Nucleus accumbens (tissue), 56 donors: ENCODE results near the gene PBXIP1.

ENCODE experiments used
- DNase-seq, 56 donors: peaks; one replicate each; lab custom pipeline; 2025; lab: John Stamatoyannopoulos, UW

Gene PBXIP1, protein sequence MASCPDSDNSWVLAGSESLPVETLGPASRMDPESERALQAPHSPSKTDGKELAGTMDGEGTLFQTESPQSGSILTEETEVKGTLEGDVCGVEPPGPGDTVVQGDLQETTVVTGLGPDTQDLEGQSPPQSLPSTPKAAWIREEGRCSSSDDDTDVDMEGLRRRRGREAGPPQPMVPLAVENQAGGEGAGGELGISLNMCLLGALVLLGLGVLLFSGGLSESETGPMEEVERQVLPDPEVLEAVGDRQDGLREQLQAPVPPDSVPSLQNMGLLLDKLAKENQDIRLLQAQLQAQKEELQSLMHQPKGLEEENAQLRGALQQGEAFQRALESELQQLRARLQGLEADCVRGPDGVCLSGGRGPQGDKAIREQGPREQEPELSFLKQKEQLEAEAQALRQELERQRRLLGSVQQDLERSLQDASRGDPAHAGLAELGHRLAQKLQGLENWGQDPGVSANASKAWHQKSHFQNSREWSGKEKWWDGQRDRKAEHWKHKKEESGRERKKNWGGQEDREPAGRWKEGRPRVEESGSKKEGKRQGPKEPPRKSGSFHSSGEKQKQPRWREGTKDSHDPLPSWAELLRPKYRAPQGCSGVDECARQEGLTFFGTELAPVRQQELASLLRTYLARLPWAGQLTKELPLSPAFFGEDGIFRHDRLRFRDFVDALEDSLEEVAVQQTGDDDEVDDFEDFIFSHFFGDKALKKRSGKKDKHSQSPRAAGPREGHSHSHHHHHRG

DNA sequence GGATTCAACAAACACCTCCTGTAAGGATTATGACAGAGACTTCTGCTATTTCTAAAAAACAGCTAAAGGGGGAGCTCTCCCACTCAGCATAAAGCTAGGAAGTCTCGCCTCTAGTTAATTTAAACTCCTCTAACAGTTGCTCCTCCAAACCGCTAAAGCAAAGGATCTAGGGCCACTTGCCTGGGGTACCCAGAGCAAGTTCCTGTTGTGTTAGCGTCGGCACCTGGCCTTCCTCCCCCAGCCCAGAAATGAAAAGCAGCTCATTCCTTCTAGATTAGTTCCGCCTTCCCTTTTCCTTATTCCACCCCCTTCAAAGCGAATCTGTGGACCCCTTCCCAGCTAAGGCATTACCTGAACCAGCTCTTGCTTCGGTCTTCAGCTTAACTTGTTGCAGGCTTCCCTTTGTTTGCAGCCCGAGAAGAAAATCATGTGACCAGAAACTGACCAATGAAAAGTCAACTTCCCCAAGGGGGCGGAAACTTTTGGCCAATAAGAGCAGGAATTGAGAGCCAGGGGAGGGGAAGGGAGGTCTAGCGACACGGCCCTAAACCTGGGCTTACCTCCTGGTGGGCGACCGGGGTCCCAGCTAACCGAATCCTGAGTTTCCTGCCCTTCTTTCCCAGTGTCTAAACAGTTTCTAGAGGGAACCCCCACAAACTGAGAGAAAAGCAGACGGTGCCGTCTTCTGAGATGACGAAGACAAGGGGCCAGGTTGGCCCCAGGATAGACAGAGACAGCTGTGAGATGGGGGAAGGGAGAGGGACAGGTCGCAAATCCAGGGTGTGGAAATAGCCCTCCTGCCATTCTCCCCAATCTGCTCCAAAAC is at the start of gene PBXIP1:
TSS of gene PBXIP1 (minus strand) at position 382 of the 826 bp plus-strand sequence. CDS start 2,378 bp downstream, outside the sequence.
- DNase-seq, result peak in 51 of 56 donors; percentile 37 to 92 (median 73)

DNA sequence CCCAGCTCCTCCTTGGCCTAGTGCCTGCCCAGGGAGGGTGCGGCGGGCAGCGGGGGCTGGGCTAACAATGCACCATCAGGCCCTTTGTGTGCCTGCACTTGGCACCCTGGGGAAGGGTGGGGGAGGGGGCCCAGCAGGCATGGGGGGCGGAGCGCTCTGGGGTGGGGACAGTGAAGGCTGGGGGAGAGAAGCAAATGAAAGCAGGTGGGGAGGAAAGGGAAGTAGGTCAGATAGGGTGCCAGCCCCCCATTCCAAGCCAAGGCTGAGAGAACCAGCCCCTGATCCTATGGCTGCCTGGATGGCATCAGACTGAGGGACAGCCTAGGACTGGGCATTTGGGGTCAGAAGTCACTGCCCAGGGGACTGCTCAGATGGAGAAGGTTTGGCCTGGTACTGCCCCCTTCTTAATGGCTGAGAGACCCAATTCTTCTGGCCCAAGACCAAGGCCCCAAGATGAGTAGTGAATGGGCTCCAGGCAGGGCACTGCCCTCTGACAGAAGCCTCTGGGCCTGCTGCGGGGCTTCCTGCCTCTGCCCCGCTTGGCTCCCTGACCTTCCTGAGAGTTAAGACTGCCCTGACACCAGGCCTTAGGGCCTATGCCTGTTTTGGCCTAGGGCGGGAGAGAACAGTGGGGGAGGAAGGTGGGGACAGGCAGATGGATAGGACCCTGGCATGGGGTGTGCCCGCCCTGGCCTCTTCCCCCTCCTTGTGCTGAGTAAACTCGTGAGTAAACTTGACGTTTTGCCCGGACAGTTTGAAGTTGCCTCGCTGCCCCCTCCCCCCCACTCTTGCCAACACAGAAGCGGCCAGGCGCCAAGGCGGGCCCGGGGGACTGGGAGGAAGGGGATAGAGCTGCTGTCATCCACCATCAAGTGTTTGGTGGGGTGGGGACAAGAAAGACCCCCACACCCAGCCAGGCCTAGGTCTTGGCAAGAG is 49.4 kb upstream of the PBXIP1 start:
- peak in 52 of 56 donors; percentile 24 to 89 (median 67) for DNase-seq

DNA sequence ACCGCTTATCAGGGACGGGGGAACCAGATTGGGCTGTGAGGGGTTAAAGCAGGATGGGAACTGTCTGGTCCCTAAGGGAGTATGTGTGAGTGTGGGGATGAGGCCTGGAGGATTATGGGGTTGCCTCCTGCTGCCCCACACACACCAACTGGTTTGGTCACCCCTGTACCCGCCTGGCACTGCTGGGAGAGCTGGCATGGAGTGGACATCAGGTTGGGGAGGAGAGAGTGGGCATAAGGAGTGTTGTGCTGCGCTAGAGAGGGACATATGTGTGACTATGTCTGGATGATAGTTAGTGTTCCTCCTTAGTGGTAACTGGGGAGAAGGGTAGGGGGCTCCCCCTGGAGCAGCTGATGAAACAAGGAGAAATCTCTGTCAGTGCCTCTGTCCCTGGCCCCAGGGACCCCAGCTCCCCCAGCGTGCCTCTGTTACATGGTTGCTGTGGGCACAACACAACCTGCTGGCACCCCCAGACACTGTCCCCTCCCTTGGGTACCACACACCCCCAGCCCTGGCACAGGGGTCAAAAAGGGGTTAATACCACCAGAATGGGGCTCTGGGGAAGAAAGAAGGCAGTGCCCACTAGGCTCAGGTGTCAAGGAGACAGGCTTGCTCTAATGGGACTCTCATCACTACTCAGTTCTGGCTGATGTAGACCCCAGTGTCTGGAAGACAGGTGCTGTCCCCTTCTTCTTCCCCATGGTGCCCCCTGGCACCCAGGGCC is 48.6 kb upstream of the PBXIP1 start:
- peak in 17 of 56 donors; percentile 24 to 71 (median 49) for DNase-seq

- peak in 44 of 56 donors; percentile 17 to 81 (median 53) for DNase-seq
Observed at GRCh38 chr1:155003766-155004351, 48.0 kb upstream of the PBXIP1 start.

DNA sequence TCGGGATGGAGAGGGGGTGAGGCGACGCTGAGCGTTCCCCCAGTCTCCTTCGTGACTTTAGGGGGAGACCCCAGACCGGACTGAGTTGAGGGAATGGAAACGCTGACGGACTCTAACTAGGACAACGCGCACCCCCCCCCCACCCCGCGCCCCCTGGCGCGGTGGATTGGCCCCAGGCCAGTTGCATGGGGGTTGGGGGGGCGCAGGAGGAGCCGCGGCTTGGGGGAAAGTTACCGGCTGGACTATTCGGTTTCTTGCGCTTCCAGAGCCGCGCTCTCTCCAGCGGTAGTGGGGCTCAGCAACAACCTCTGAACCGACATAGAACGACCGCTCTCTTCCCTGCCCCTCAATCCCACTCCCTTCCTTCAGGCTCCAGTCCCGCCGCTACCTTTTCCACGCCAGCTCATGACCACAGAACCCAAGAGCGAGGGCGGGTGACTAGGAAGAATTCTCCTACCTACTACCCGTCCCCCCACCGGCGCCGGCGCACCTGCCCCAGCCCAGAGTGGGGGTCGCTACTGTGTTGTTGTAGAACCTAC is 47.4 kb upstream of the PBXIP1 start:
- peak in 26 of 56 donors; percentile 29 to 73 (median 48) for DNase-seq

GRCh38 chr1:155002464-155003226 is 46.7 kb upstream of the PBXIP1 start, which contains the start of gene ZBTB7B:
ZBTB7B (plus strand) TSS chr1:155002802; CDS start chr1:155014661, 11,859 bp downstream.
- DNase-seq, result peak in 25 of 56 donors; percentile 22 to 87 (median 63)

GRCh38 chr1:155001675-155002463 is 46.0 kb upstream of the PBXIP1 start:
- peak; percentile 83 to 100 (median 99) for DNase-seq

DNA sequence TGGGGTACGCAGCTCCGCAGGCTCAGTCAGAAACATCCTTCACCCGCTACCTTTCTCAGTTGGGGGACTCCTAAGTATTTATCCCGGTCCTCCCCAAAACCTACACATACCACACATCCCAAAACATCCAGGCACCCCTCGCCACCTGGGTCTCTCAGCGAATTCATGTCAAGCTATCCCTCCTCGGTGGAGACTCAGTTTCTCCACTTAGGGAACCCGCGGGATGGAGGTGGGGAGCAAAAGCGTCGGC is 45.5 kb upstream of the PBXIP1 start:
- DNase-seq, result peak in 2 of 56 donors; percentile 79 to 90

GRCh38 chr1:155000726-155001424 is 45.0 kb upstream of the PBXIP1 start:
- DNase-seq, result peak in 54 of 56 donors; percentile 34 to 96 (median 80)

DNA sequence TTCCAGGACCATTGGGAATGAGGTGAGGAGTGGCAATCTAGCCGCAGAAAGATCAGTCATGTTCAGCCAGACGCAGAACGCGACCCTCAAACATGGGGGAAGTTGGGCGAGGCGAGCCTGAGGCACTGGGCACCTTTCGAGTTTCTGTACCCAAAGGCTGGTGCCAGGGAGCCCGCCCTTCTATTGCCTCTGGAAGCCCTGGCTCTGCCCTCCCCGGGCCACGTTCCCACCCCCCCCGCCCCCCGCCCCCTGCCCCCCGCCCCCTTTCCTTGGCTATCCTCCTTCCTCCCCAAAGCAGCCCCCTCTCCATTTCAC is 44.5 kb upstream of the PBXIP1 start:
- peak in 11 of 56 donors; percentile 47 to 76 (median 69) for DNase-seq

- DNase-seq, result peak in 2 of 56 donors; percentile 41 to 45
Observed at GRCh38 chr1:154999571-155000410, 43.9 kb upstream of the PBXIP1 start.

GRCh38 chr1:154998818-154999570 is 43.1 kb upstream of the PBXIP1 start:
- DNase-seq, result peak in 41 of 56 donors; percentile 14 to 70 (median 38)

DNA sequence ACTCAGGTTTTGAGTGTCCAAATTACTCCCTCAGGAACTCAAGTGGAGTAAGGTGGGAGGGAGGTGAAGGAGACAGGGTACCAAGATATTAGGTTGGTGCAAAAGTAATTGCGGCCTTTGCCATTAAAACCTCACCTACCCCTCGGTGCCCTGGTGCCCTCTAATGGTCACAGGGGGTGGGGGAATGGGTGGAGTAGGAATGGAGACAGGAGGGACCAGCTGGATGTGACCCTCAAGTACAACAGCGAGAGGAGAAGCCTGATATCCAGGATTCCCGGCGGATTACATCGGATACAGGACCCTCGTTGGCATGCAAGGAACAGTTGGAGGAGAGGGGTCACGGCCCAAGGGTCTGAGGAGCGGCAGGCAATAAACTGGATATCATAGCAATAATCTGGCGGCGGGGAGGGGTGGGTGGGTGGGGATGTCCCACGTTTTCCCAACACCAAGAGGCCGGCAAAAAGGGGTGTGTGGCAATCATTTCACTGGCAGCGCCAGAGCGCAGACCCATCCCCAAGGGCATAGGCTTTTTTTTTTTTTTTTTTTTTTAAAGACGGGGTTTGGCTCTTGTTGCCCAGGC is 42.4 kb upstream of the PBXIP1 start:
- DNase-seq, result no peak
